ENCODE data around the gene NELFA. TPM values are rescaled to one million over a fixed set of nuclear protein-coding genes. Genes with fewer than 3 reads are reported as not detected.

The NELFA gene
- total RNA-seq, 1 experiment from 2014 or later, result 58.3 TPM

DNA sequence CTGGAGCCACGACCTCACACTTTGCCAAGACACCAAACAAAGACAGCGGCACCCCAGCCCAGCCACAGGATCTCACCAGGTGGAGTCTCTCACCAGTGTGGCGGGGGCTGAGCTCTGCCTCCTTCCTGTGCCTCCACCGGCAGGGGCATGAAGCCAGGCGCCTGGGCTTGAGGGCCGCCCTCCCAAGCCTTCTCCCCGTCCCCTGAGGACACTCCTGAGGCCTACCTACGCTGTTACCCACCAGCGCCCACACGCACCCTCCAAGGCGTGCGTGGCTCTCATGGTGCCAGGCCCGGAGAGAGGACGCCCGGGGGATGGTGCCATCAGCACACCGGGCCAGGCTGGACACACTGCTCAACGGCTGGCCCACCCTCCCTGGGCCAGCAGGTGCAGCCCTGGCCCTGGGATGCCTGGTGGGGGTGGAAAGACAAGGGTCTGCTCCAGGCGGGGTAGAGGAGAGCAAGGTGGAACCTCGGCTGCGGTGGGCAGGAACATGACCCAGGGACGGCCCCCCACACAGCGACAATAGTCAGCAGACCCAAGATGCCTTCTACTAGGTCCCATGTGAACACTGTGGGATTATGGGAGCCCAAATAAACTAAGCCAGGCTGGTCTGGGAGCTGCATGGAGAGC is 22.1 kb downstream of the NELFA start:
- Histone ChIP-seq H3K4me1 (ENCODE audit: insufficient read depth, low read length, poor library complexity, severe bottlenecking) (no peaks in the 10 kb centered on the region), H3K36me3 (ENCODE audit: insufficient read depth, low read length, poor library complexity, severe bottlenecking) (peaks cover 80% of the 10 kb centered on the region), H3K9me3 (ENCODE audit: low read depth, low read length, poor library complexity, severe bottlenecking) (no peaks in the 10 kb centered on the region), H3K27me3 (replicated peaks; ENCODE audit: insufficient read depth, low read depth, low read length, poor library complexity) (no peaks in the 10 kb centered on the region), H3K4me3 (ENCODE audit: low read depth, low read length, poor library complexity, severe bottlenecking) (no peak overlapping the region), H3K27ac (ENCODE audit: low read depth, low read length, poor library complexity, severe bottlenecking) (no peak overlapping the region)
- DNase-seq (ENCODE audit: low spot score), result no peak
- CTCF ChIA-PET, result no interaction called here
- TF ChIP-seq EZH2 (IDR thresholded peaks at IDR 0.05; ENCODE audit: borderline replicate concordance, low read depth, low read length, poor library complexity, severe bottlenecking), result no peak
- TF ChIP-seq, protein P1, sequence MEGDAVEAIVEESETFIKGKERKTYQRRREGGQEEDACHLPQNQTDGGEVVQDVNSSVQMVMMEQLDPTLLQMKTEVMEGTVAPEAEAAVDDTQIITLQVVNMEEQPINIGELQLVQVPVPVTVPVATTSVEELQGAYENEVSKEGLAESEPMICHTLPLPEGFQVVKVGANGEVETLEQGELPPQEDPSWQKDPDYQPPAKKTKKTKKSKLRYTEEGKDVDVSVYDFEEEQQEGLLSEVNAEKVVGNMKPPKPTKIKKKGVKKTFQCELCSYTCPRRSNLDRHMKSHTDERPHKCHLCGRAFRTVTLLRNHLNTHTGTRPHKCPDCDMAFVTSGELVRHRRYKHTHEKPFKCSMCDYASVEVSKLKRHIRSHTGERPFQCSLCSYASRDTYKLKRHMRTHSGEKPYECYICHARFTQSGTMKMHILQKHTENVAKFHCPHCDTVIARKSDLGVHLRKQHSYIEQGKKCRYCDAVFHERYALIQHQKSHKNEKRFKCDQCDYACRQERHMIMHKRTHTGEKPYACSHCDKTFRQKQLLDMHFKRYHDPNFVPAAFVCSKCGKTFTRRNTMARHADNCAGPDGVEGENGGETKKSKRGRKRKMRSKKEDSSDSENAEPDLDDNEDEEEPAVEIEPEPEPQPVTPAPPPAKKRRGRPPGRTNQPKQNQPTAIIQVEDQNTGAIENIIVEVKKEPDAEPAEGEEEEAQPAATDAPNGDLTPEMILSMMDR (conservative IDR thresholded peaks at IDR 0.05; ENCODE audit: low read depth, low read length), result no peak
- intact Hi-C loops (cut with micrococcal nuclease; ENCODE audit: unreplicated experiment), result no loop called here
- POLR2A ChIA-PET (ENCODE audit: low non-redundant PET), result no interaction called here
- BruUV-seq (replicated peaks), result no TSS peak

DNA sequence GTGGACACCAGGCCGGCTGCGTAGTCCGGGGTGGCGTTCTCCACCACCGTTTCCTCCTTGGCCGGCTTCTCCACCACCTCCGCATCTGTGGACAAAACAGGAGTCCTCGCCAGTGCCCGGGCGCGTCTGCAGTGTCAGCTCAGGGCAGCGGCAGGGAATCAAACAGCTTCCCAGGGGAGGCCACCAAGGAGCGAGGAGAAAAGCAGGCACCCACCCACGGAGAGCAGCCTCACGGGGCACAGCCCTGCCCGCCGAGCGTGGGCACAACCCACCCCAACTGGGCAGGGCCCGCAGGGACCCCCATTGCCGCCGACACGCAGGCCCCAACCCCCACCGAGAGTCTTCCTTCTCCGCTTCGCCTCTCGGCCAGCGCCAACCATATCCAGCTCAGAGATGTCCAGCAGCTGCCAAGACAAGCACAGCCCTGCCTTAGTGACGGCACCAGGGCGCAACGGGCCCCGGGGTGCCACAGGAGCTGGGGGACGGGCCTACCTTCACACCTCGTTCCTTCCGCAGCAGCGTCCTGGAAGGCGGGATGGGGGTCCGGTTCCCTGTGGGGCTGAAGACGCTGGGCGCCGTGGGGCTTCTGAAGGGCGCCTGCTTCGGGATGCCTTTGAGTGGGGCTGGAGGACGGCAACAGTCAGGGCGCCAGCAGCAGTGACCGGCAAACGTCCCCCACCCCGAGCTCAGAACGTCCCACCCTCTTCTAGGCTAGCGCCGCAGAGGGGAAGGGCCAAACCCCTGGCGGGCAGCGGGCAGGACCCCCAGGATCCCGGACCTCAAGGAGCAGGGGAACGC is 22.8 kb downstream of the NELFA start:
- ChIA-PET POLR2A (ENCODE audit: low non-redundant PET) (no interaction called here), CTCF (no interaction called here)
- Histone ChIP-seq H3K36me3 (ENCODE audit: insufficient read depth, low read length, poor library complexity, severe bottlenecking) (peaks cover 83% of the 10 kb centered on the region), H3K27ac (ENCODE audit: low read depth, low read length, poor library complexity, severe bottlenecking) (no peak overlapping the region), H3K4me1 (ENCODE audit: insufficient read depth, low read length, poor library complexity, severe bottlenecking) (peaks cover under 1% of the 10 kb centered on the region), H3K9me3 (ENCODE audit: low read depth, low read length, poor library complexity, severe bottlenecking) (no peaks in the 10 kb centered on the region), H3K4me3 (ENCODE audit: low read depth, low read length, poor library complexity, severe bottlenecking) (no peak overlapping the region), H3K27me3 (replicated peaks; ENCODE audit: insufficient read depth, low read depth, low read length, poor library complexity) (no peaks in the 10 kb centered on the region)
- TF ChIP-seq EZH2 (IDR thresholded peaks at IDR 0.05; ENCODE audit: borderline replicate concordance, low read depth, low read length, poor library complexity, severe bottlenecking), result no peak
- TF ChIP-seq, protein P1 (conservative IDR thresholded peaks at IDR 0.05; ENCODE audit: low read depth, low read length), result no peak
- no TSS peak for BruUV-seq (replicated peaks)
- intact Hi-C loops (cut with micrococcal nuclease; ENCODE audit: unreplicated experiment), result no loop called here
- no peak for DNase-seq (ENCODE audit: low spot score)

DNA sequence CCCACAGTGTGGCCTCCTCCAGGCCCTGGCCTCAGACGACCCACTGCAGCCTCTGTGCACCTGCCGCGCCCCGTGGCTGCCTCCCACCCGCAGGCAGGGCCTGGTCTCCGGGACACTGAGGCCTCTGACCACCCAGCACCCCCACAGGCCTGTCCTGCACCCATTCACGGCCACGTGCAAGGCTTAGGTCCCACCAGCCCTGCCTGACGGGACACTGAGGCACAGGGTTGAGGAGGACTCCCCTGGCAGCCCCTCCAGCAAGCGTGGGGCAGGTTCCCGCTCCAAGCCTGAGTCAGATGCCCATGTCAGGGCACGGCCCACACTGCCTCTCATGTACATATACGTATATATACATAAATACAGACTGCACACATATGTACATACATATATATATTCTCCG is 23.5 kb downstream of the NELFA start:
- H3K4me3 ChIP-seq (ENCODE audit: low read depth, low read length, poor library complexity, severe bottlenecking), result no peak overlapping the region
- ChIA-PET CTCF (no interaction called here), POLR2A (ENCODE audit: low non-redundant PET) (no interaction called here)
- H3K36me3 ChIP-seq (ENCODE audit: insufficient read depth, low read length, poor library complexity, severe bottlenecking), result peaks cover 89% of the 10 kb centered on the region
- no peaks in the 10 kb centered on the region for H3K27me3 ChIP-seq (replicated peaks; ENCODE audit: insufficient read depth, low read depth, low read length, poor library complexity)
- H3K27ac ChIP-seq (ENCODE audit: low read depth, low read length, poor library complexity, severe bottlenecking), result no peak overlapping the region
- no TSS peak for BruUV-seq (replicated peaks)
- TF ChIP-seq, protein P1 (conservative IDR thresholded peaks at IDR 0.05; ENCODE audit: low read depth, low read length), result no peak
- no peak for TF ChIP-seq EZH2 (IDR thresholded peaks at IDR 0.05; ENCODE audit: borderline replicate concordance, low read depth, low read length, poor library complexity, severe bottlenecking)
- no peaks in the 10 kb centered on the region for H3K9me3 ChIP-seq (ENCODE audit: low read depth, low read length, poor library complexity, severe bottlenecking)
- peaks cover 3% of the 10 kb centered on the region for H3K4me1 ChIP-seq (ENCODE audit: insufficient read depth, low read length, poor library complexity, severe bottlenecking)
- intact Hi-C loops (cut with micrococcal nuclease; ENCODE audit: unreplicated experiment), result no loop called here
- DNase-seq (ENCODE audit: low spot score), result no peak
